Keratinocyte (primary cell): ENCODE results near the gene SIPA1L3. TPM values are rescaled to one million over a fixed set of nuclear protein-coding genes. Genes with fewer than 3 reads are reported as not detected.

Source experiments
- DNase-seq: peaks from one replicate; pipeline ENCODE4 v3.0.0-alpha.2; 2011; ENCODE audit warnings: low read depth, missing footprints, low spot score
- FAIRE-seq: peaks from 2 replicates; lab custom pipeline; 2011; peaks lifted over from hg19 to GRCh38; lab: Jason Lieb, UNC
- H2AFZ ChIP-seq: 2 replicates; pipeline ENCODE4 v1.6.0; 2012; ENCODE audit warnings: low read length, control low read depth, inconsistent platforms; ENCODE audit not compliant: control insufficient read depth
- H3K27ac ChIP-seq: 2 replicates; pipeline ENCODE4 v1.5.1; 2011; ENCODE audit warnings: low read length; ENCODE audit not compliant: control insufficient read depth, insufficient read depth
- H3K27me3 ChIP-seq: 3 replicates; pipeline ENCODE4 v1.6.0; 2011; ENCODE audit warnings: low read length; ENCODE audit not compliant: control insufficient read depth, insufficient read depth; ENCODE audit errors: extremely low read depth
- H3K36me3 ChIP-seq, 2 experiments: 2 replicates in 1 of 2; 3 replicates in 1 of 2; pipeline ENCODE4 v1.5.1; 2011; ENCODE audit warnings: low read length in 2 of 2, mild to moderate bottlenecking in 1 of 2; ENCODE audit not compliant: control insufficient read depth in 2 of 2, insufficient read depth in 2 of 2; ENCODE audit errors: extremely low read depth in 1 of 2
- H3K4me1 ChIP-seq: 3 replicates; pipeline ENCODE4 v1.5.1; 2011; ENCODE audit warnings: low read length; ENCODE audit not compliant: control insufficient read depth, insufficient read depth; ENCODE audit errors: extremely low read depth
- H3K4me2 ChIP-seq: 3 replicates; pipeline ENCODE4 v1.6.0; 2011; ENCODE audit warnings: low read depth, low read length; ENCODE audit not compliant: control insufficient read depth, insufficient read depth; ENCODE audit errors: extremely low read depth
- H3K4me3 ChIP-seq, 3 experiments: fragments of 200-600 bp in 1 of 3; sonication (generic) in 1 of 3; 2 replicates in 2 of 3; 3 replicates in 1 of 3; pipeline ENCODE4 v1.5.1; 2011 to 2016; ENCODE audit warnings: low read length in 3 of 3, mild to moderate bottlenecking in 3 of 3, control low read depth in 2 of 3, inconsistent platforms in 1 of 3, low read depth in 1 of 3, mixed read lengths in 1 of 3, mixed run types in 1 of 3, moderate library complexity in 1 of 3; ENCODE audit not compliant: control insufficient read depth in 2 of 3, insufficient read depth in 2 of 3; ENCODE audit errors: extremely low read depth in 1 of 3
- H3K79me2 ChIP-seq: 2 replicates; pipeline ENCODE4 v1.6.0; 2012; ENCODE audit warnings: low read length; ENCODE audit not compliant: control insufficient read depth, insufficient read depth
- H3K9ac ChIP-seq: 3 replicates; pipeline ENCODE4 v1.6.0; 2011; ENCODE audit warnings: low read length; ENCODE audit not compliant: control insufficient read depth, insufficient read depth; ENCODE audit errors: extremely low read depth
- H3K9me1 ChIP-seq: 3 replicates; pipeline ENCODE4 v1.6.0; 2011; ENCODE audit warnings: low read length; ENCODE audit not compliant: control insufficient read depth, insufficient read depth; ENCODE audit errors: extremely low read depth
- H3K9me3 ChIP-seq: 2 replicates; pipeline ENCODE4 v1.5.1; 2012; ENCODE audit warnings: low read depth, low read length; ENCODE audit not compliant: control insufficient read depth
- H4K20me1 ChIP-seq: 3 replicates; pipeline ENCODE4 v1.6.0; 2011; ENCODE audit warnings: low read length; ENCODE audit not compliant: control insufficient read depth, insufficient read depth; ENCODE audit errors: extremely low read depth
- CTCF ChIP-seq, 3 experiments: IDR thresholded peaks in 1 of 3; conservative IDR thresholded peaks in 1 of 3; optimal IDR thresholded peaks in 1 of 3; 2 replicates in 2 of 3; 3 replicates in 1 of 3; pipeline versions ENCODE3 to v1.5.1; 2011; ENCODE audit warnings: low read length in 3 of 3, mild to moderate bottlenecking in 3 of 3, moderate library complexity in 2 of 3, control low read depth in 1 of 3, inconsistent platforms in 1 of 3; ENCODE audit not compliant: insufficient read depth in 2 of 3; ENCODE audit errors: extremely low read depth in 1 of 3
- EZH2 ChIP-seq: IDR thresholded peaks from one replicate; pipeline ENCODE4 v1.6.1; 2012; ENCODE audit warnings: inconsistent platforms, mild to moderate bottlenecking, low read length, moderate library complexity
- dilution Hi-C: fragments of 300-500 bp; cut with MboI; formaldehyde crosslinking; loops from one replicate; pipeline ENCODE4 v1.7.0; 2020; ENCODE audit warnings: low sequenced_read_pairs; ENCODE audit not compliant: extremely low pct_ligation_motif_present
- polyA plus RNA-seq, 5 experiments: library from polyadenylated mRNA; depleted of rRNA in 3 of 5; stranded (reverse) in 3 of 5; stranded (forward) in 1 of 5; unstranded in 1 of 5; fragments of >200 nt; gene quantifications; 1 replicate in 1 of 5; 2 replicates in 3 of 5; 3 replicates in 1 of 5; pipeline versions ENCODE4 v1.2.1 to v1.2.3, GENCODE V29; 2011 to 2012; ENCODE audit warnings: missing spikeins in 2 of 5, low read depth in 1 of 5, low replicate concordance in 1 of 5

The SIPA1L3 gene
- polyA plus RNA-seq, 1 donor (not counting 4 experiments of a cell fraction or from before 2014, with no cell fraction given): 8.0 TPM

- FAIRE-seq: no peak
Observed at GRCh38 chr19:37899966-37900365, 7.0 kb upstream of the SIPA1L3 start.

DNA sequence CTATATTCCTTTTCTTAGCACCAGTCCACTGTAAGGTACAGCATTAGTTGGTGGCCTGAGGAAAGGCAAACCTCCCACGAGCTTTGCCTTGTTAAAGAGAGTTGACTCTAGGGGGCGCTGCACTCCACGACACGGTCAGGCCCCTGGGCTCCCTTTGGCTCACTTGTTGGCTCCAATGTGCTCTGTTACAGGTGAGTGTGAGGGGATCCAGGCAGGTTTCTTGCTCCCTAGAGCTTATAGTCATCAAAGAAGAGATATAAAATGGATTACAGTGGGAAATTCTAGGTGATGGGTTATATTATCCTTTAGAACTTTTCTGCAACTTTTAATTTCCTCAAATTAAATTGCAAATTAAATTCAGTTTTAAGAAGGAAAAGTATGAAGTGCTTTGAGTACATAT is 4.3 kb upstream of the SIPA1L3 start:
- Histone ChIP-seq H4K20me1 (no peaks in the 10 kb centered on the region), H3K79me2 (peaks cover 6% of the 10 kb centered on the region), H3K9ac (no peak overlapping the region), H3K27me3 (no peaks in the 10 kb centered on the region), H3K4me2 (no peak overlapping the region), H3K9me1 (no peaks in the 10 kb centered on the region), H3K36me3 (no peaks in the 10 kb centered on the region), H3K27ac (no peak overlapping the region), H3K4me1 (peaks cover 4% of the 10 kb centered on the region), H3K4me3 (no peak overlapping the region), H2AFZ (no peak overlapping the region), H3K9me3 (no peaks in the 10 kb centered on the region)
- dilution Hi-C loops: no loop called here
- DNase-seq: peak; percentile 36
- peak; percentile 76 for FAIRE-seq
- TF ChIP-seq CTCF (optimal IDR thresholded peaks at IDR 0.05 in 1 of 3, IDR thresholded peaks at IDR 0.05 in 1 of 3, conservative IDR thresholded peaks at IDR 0.05 in 1 of 3; ENCODE audit: extremely low read depth in 1 of 3, insufficient read depth in 2 of 3, low read length in 3 of 3) (peak; percentile 80 to 91 (median 80)), EZH2 (no peak)

More at GRCh38 chr19:37899966-37900365, 7.0 kb upstream of the SIPA1L3 start:
- Histone ChIP-seq H2AFZ (no peak overlapping the region), H3K4me2 (no peak overlapping the region), H3K27me3 (no peaks in the 10 kb centered on the region), H3K79me2 (no peaks in the 10 kb centered on the region), H3K9me1 (no peaks in the 10 kb centered on the region), H3K9me3 (no peaks in the 10 kb centered on the region), H3K4me1 (no peaks in the 10 kb centered on the region), H3K4me3 (no peak overlapping the region), H4K20me1 (no peaks in the 10 kb centered on the region), H3K36me3 (no peaks in the 10 kb centered on the region), H3K9ac (no peak overlapping the region), H3K27ac (no peak overlapping the region)
- no peak for DNase-seq
- dilution Hi-C loops: no loop called here
- no peak for TF ChIP-seq EZH2
- TF ChIP-seq CTCF (optimal IDR thresholded peaks at IDR 0.05 in 1 of 3, IDR thresholded peaks at IDR 0.05 in 1 of 3, conservative IDR thresholded peaks at IDR 0.05 in 1 of 3; ENCODE audit: extremely low read depth in 1 of 3, insufficient read depth in 2 of 3, low read length in 3 of 3): no peak
